ENCODE measurements around the gene CDK18. TPM values are rescaled to one million over a fixed set of nuclear protein-coding genes. Genes with fewer than 3 reads are reported as not detected.

CDK18 gene
- polyA plus RNA-seq, 1 donor (not counting 4 experiments of a cell fraction or from before 2014, with no cell fraction given) = 10.9 TPM

- no peak for FAIRE-seq
- dilution Hi-C loops (cut with MboI; ENCODE audit: extremely low pct_ligation_motif_present, low sequenced_read_pairs) = no loop called here
- no peak overlapping the region for H2AFZ ChIP-seq (ENCODE audit: control insufficient read depth, low read length)
Observed at GRCh38 chr1:205476648-205477047, 27.8 kb upstream of the CDK18 start.

GRCh38 chr1:205477121-205477758 is 27.2 kb upstream of the CDK18 start:
- H3K4me1 ChIP-seq (ENCODE audit: control insufficient read depth, extremely low read depth, insufficient read depth, low read length) = peaks cover 27% of the 10 kb centered on the region
- H3K9ac ChIP-seq (ENCODE audit: control insufficient read depth, extremely low read depth, insufficient read depth, low read length) = no peak overlapping the region
- no peak overlapping the region for H3K4me3 ChIP-seq (ENCODE audit: control insufficient read depth in 2 of 3, extremely low read depth in 1 of 3, insufficient read depth in 2 of 3, low read depth in 1 of 3, low read length in 3 of 3)
- no peak overlapping the region for H2AFZ ChIP-seq (ENCODE audit: control insufficient read depth, low read length)
- no peaks in the 10 kb centered on the region for H4K20me1 ChIP-seq (ENCODE audit: control insufficient read depth, extremely low read depth, insufficient read depth, low read length)
- DNase-seq (ENCODE audit: low read depth, low spot score) = no peak
- H3K27ac ChIP-seq (ENCODE audit: control insufficient read depth, insufficient read depth, low read length) = peak overlapping the region; percentile 33
- dilution Hi-C loops (cut with MboI; ENCODE audit: extremely low pct_ligation_motif_present, low sequenced_read_pairs) = no loop called here
- H3K9me1 ChIP-seq (ENCODE audit: control insufficient read depth, extremely low read depth, insufficient read depth, low read length) = no peaks in the 10 kb centered on the region
- H3K36me3 ChIP-seq (ENCODE audit: control insufficient read depth in 2 of 2, extremely low read depth in 1 of 2, insufficient read depth in 2 of 2, low read length in 2 of 2) = no peaks in the 10 kb centered on the region
- H3K9me3 ChIP-seq (ENCODE audit: control insufficient read depth, low read depth, low read length) = peaks cover 4% of the 10 kb centered on the region
- H3K27me3 ChIP-seq (ENCODE audit: control insufficient read depth, extremely low read depth, insufficient read depth, low read length) = peaks cover 14% of the 10 kb centered on the region
- H3K79me2 ChIP-seq (ENCODE audit: control insufficient read depth, insufficient read depth, low read length) = no peaks in the 10 kb centered on the region
- peak; percentile 32 for FAIRE-seq
- H3K4me2 ChIP-seq (ENCODE audit: control insufficient read depth, extremely low read depth, insufficient read depth, low read depth, low read length) = peak overlapping the region; percentile 11
- no peak for TF ChIP-seq EZH2 (IDR thresholded peaks at IDR 0.05; ENCODE audit: low read length)
- peak in 2 of 3 experiments; percentile 20 to 28 for TF ChIP-seq CTCF (optimal IDR thresholded peaks at IDR 0.05 in 1 of 3, IDR thresholded peaks at IDR 0.05 in 1 of 3, conservative IDR thresholded peaks at IDR 0.05 in 1 of 3; ENCODE audit: extremely low read depth in 1 of 3, insufficient read depth in 2 of 3, low read length in 3 of 3)

More at GRCh38 chr1:205476648-205477047, 27.8 kb upstream of the CDK18 start:
- no peak for DNase-seq (ENCODE audit: low read depth, low spot score)
- no peak overlapping the region for H3K27ac ChIP-seq (ENCODE audit: control insufficient read depth, insufficient read depth, low read length)
- H3K79me2 ChIP-seq (ENCODE audit: control insufficient read depth, insufficient read depth, low read length) = no peaks in the 10 kb centered on the region
- no peak overlapping the region for H3K4me3 ChIP-seq (ENCODE audit: control insufficient read depth in 2 of 3, extremely low read depth in 1 of 3, insufficient read depth in 2 of 3, low read depth in 1 of 3, low read length in 3 of 3)
- H3K9me1 ChIP-seq (ENCODE audit: control insufficient read depth, extremely low read depth, insufficient read depth, low read length) = no peaks in the 10 kb centered on the region
- TF ChIP-seq EZH2 (IDR thresholded peaks at IDR 0.05; ENCODE audit: low read length) (no peak), CTCF (optimal IDR thresholded peaks at IDR 0.05 in 1 of 3, IDR thresholded peaks at IDR 0.05 in 1 of 3, conservative IDR thresholded peaks at IDR 0.05 in 1 of 3; ENCODE audit: extremely low read depth in 1 of 3, insufficient read depth in 2 of 3, low read length in 3 of 3) (no peak)
- H3K4me1 ChIP-seq (ENCODE audit: control insufficient read depth, extremely low read depth, insufficient read depth, low read length) = peaks cover 22% of the 10 kb centered on the region
- H3K36me3 ChIP-seq (ENCODE audit: control insufficient read depth in 2 of 2, extremely low read depth in 1 of 2, insufficient read depth in 2 of 2, low read length in 2 of 2) = no peaks in the 10 kb centered on the region
- H3K9me3 ChIP-seq (ENCODE audit: control insufficient read depth, low read depth, low read length) = peaks cover 4% of the 10 kb centered on the region
- H3K9ac ChIP-seq (ENCODE audit: control insufficient read depth, extremely low read depth, insufficient read depth, low read length) = no peak overlapping the region
- no peaks in the 10 kb centered on the region for H4K20me1 ChIP-seq (ENCODE audit: control insufficient read depth, extremely low read depth, insufficient read depth, low read length)
- H3K27me3 ChIP-seq (ENCODE audit: control insufficient read depth, extremely low read depth, insufficient read depth, low read length) = peaks cover 14% of the 10 kb centered on the region
- H3K4me2 ChIP-seq (ENCODE audit: control insufficient read depth, extremely low read depth, insufficient read depth, low read depth, low read length) = no peak overlapping the region

Measured in keratinocyte (primary cell).